GM19193 (cell line): ENCODE measurements around the gene NBPF6.
"Not testable (repeated sequence)": the region's sequence is repeated elsewhere in the genome, so short reads cannot be mapped to it uniquely, and the experiment has no call there.

ENCODE experiments used
- POLR2A ChIP-seq: IDR thresholded peaks from 4 replicates; pipeline ENCODE4 v1.6.1; 2011; ENCODE audit not compliant: insufficient read depth, insufficient read length; ENCODE audit errors: extremely low read depth

NBPF6 gene

GRCh38 chr1:108450043-108450442 is at the start of gene NBPF6:
Gene NBPF6 (plus strand): TSS chr1:108450343. CDS start chr1:108450602, 259 bp downstream.
- TF ChIP-seq POLR2A = not testable (repeated sequence)

- TF ChIP-seq POLR2A = no peak
Measured at GRCh38 chr1:108478429-108479015, 28.4 kb downstream of the NBPF6 start.

GRCh38 chr1:108482708-108483107 is 32.6 kb downstream of the NBPF6 start:
- no peak for TF ChIP-seq POLR2A

GRCh38 chr1:108502138-108502537 is 52.0 kb downstream of the NBPF6 start:
- no peak for TF ChIP-seq POLR2A

- TF ChIP-seq POLR2A = no peak
Measured at GRCh38 chr1:108502624-108503023, 52.5 kb downstream of the NBPF6 start.

- no peak for TF ChIP-seq POLR2A
Measured at GRCh38 chr1:108503062-108503733, 53.1 kb downstream of the NBPF6 start.

- no peak for TF ChIP-seq POLR2A
Measured at GRCh38 chr1:108504447-108504846, 54.3 kb downstream of the NBPF6 start.

- TF ChIP-seq POLR2A = no peak
Measured at GRCh38 chr1:108505763-108506070, 55.6 kb downstream of the NBPF6 start.

- no peak for TF ChIP-seq POLR2A
Measured at GRCh38 chr1:108511764-108512163, 61.6 kb downstream of the NBPF6 start.

GRCh38 chr1:108512239-108513043 is 62.3 kb downstream of the NBPF6 start:
- TF ChIP-seq POLR2A = no peak

GRCh38 chr1:108513044-108513415 is 62.9 kb downstream of the NBPF6 start:
- no peak for TF ChIP-seq POLR2A
